SK-N-MC (cell line): ENCODE data around the gene ESPL1.

Source experiments
- DNase-seq: peaks from one replicate; pipeline ENCODE4 v3.0.0-alpha.2; 2011; ENCODE audit warnings: low read depth, low spot score
- H3K27ac ChIP-seq: fragments of 200-600 bp; sonication (generic); 2 replicates; pipeline ENCODE4 v1.5.1; 2016; ENCODE audit warnings: mixed run types
- H3K36me3 ChIP-seq: fragments of 200-600 bp; sonication (generic); 2 replicates; pipeline ENCODE4 v1.6.1; 2017; ENCODE audit warnings: antibody characterized with exemption, low read length, mixed read lengths; ENCODE audit not compliant: insufficient read depth
- H3K4me3 ChIP-seq: fragments of 200-600 bp; sonication (generic); 2 replicates; pipeline ENCODE4 v1.5.1; 2016
- H3K9ac ChIP-seq: fragments of 200-600 bp; sonication (generic); 2 replicates; pipeline ENCODE4 v1.8.0; 2017; ENCODE audit warnings: mixed run types, mixed read lengths; ENCODE audit not compliant: insufficient read length
- H3K9me3 ChIP-seq: fragments of 200-600 bp; sonication (generic); 2 replicates; pipeline ENCODE4 v1.6.1; 2017; ENCODE audit warnings: low read depth, mild to moderate bottlenecking, antibody characterized with exemption, low read length, moderate library complexity, mixed read lengths
- EZH2 ChIP-seq: fragments of 200-600 bp; sonication (generic); IDR thresholded peaks from one replicate; pipeline ENCODE4 v1.6.1; 2017; ENCODE audit warnings: antibody characterized with exemption
- FOXP2 ChIP-seq: optimal IDR thresholded peaks from 2 replicates; pipeline ENCODE3; 2011; ENCODE audit warnings: mild to moderate bottlenecking, moderate library complexity; ENCODE audit not compliant: insufficient read depth; ENCODE audit errors: extremely low read length, control extremely low read depth
- POLR2AphosphoS5 ChIP-seq: IDR thresholded peaks from 2 replicates; pipeline ENCODE4 v1.6.1; 2012; ENCODE audit warnings: mild to moderate bottlenecking, low read depth, low read length, borderline replicate concordance

The ESPL1 gene

DNA sequence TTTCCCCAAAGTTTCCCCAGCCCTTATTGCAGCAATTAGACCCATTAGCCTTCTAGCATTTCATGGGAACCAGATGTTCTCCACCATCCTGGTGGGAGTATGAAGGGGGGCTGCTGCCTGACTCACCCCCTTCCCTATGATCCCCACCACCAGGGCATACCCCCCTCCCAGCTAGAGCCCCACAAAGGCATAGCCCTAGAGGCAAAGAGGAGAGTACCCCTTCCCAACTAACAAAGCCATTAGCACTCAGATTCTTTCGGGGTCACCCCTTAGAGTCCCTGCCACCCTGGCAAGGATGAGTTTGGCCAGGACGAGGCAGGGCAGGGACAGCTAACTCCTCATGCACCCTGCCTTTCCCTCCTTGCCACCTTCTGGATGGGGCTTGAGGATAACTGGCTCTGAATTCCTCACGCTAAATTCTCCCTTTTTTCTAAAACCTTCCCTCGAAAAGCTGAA, 45.3 kb upstream of the ESPL1 start:
- Histone ChIP-seq H3K36me3 (peaks cover 5% of the 10 kb centered on the region; the same call in 1 of the 2 replicates), H3K4me3 (peak overlapping the region; percentile 98), H3K9ac (peak overlapping the region; percentile 24), H3K27ac (peak overlapping the region; percentile 98), H3K9me3 (no peaks in the 10 kb centered on the region)
- TF ChIP-seq POLR2AphosphoS5 = no peak
- no peak for TF ChIP-seq EZH2
- TF ChIP-seq FOXP2 = no peak
- DNase-seq = no peak

DNA sequence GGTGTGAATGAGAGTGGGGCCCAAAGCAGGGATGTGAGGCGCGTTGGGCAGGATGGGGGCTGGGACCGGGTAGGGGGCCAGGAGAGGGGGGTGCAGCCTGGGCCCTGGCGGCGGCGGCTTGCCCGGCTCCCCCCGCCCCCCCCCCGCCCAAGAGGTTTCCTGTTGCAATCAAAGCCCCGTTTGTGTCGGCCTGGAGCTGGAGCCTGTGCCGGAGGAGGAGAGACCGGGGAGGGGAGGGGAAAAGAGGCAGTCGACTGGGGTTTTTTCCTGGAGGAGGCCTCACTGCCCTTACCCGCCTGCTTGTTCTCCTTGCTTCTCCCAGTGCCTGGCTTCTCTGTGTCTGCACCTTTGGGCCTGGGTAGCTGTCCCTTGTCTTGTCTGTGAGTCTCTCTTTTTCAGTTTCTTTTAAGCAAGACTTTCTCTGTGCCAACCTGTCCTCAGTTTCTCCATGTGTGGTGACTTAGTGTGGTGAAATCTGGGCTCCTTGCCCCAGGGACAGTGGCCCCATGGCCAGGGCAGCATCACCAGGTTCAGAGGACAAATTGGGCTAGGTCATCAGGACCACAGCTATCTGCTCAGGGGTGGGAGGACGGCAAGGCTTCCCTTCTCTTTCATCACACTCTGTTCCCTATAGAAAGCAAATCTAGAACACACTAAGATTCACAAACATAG, 44.6 kb upstream of the ESPL1 start:
- no peak for DNase-seq
- Histone ChIP-seq H3K9ac (peak overlapping the region; percentile 74), H3K36me3 (peaks cover 5% of the 10 kb centered on the region; the same call in 1 of the 2 replicates), H3K4me3 (peak overlapping the region; percentile 98), H3K27ac (peak overlapping the region; percentile 98), H3K9me3 (no peaks in the 10 kb centered on the region)
- TF ChIP-seq FOXP2 (no peak), POLR2AphosphoS5 (peak; percentile 35; the same call in 1 of the 2 replicates)

- TF ChIP-seq EZH2 = no peak
- no peak for TF ChIP-seq FOXP2
- TF ChIP-seq POLR2AphosphoS5 = no peak
- Histone ChIP-seq H3K4me3 (peak overlapping the region; percentile 98), H3K36me3 (peaks cover 5% of the 10 kb centered on the region; the same call in 1 of the 2 replicates), H3K9me3 (no peaks in the 10 kb centered on the region), H3K27ac (peak overlapping the region; percentile 98), H3K9ac (peak overlapping the region; percentile 74)
- no peak for DNase-seq
Observed at GRCh38 chr12:53224061-53224896, 43.8 kb upstream of the ESPL1 start.

- no peak for DNase-seq
- peaks cover 5% of the 10 kb centered on the region; the same call in 1 of the 2 replicates for H3K36me3 ChIP-seq
- peak overlapping the region; percentile 98 for H3K27ac ChIP-seq
- TF ChIP-seq FOXP2 = no peak
- TF ChIP-seq POLR2AphosphoS5 = no peak
- no peak for TF ChIP-seq EZH2
- no peak overlapping the region for H3K9ac ChIP-seq
- no peaks in the 10 kb centered on the region for H3K9me3 ChIP-seq
- H3K4me3 ChIP-seq = peak overlapping the region; percentile 33; the same call in 1 of the 2 replicates
Observed at GRCh38 chr12:53224897-53225634, 43.0 kb upstream of the ESPL1 start.

DNA sequence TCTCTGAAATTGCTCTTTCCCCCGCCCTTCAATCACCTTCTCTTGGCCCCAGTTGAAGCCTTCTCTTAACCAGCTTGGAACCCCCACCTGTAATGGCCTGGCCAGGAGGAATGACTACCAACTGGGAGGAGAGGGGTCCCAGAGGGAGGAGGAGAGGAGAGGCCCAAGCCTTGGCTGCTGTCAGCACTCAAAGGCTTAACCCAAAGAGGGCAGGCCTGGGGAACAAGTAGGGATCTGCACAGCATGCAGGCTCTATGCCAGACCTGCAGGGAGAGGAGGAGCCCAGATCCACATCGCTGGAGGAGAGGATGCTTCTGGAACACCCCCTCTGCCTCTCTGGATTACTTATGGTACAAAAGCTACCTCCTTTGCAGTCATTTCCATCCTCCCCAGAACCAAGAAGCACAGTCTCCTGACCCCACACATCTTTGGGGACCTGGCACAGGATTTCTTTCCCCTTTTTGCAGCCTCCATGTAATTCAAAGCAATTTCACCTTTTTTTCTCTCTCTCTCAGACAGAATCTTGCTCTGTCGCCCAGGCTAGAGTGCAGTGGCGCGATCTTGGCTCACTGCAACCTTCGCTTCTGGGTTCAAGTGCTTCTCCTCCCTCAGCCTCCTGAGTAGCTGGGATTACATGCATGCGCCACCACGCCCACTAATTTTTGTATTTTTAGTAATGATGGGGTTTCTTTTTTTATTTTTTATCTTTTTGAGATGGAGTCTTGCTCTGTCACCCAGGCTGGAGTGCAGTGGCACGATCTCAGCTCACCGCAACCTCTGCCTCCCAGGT, 42.3 kb upstream of the ESPL1 start:
- H3K9me3 ChIP-seq = no peaks in the 10 kb centered on the region
- H3K36me3 ChIP-seq = peaks cover 5% of the 10 kb centered on the region; the same call in 1 of the 2 replicates
- DNase-seq = no peak
- no peak overlapping the region for H3K9ac ChIP-seq
- H3K4me3 ChIP-seq = no peak overlapping the region
- H3K27ac ChIP-seq = peak overlapping the region; percentile 98
- TF ChIP-seq POLR2AphosphoS5 = no peak
- no peak for TF ChIP-seq EZH2
- no peak for TF ChIP-seq FOXP2

DNA sequence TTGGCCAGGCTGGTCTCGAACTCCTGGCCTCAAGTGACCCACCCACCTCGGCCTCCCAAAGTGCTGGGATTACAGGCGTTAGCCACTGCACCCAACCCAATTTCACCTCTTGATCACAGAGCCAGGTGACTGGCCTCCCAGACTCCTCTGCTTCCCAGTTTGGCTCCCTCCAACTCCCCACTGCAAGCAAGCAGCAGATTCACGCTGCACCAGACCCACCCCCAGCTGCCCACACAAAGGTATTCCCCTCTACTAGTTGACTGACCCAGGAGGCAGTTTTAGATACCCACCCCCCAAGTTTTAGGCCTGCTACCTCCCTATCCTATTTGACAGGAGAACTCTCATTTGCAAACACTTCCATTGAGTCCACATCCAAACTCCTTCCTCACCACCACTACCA, 41.3 kb upstream of the ESPL1 start:
- Histone ChIP-seq H3K9me3 (no peaks in the 10 kb centered on the region), H3K36me3 (peaks cover 5% of the 10 kb centered on the region; the same call in 1 of the 2 replicates), H3K27ac (no peak overlapping the region), H3K4me3 (no peak overlapping the region), H3K9ac (no peak overlapping the region)
- DNase-seq = no peak
- TF ChIP-seq EZH2 (no peak), POLR2AphosphoS5 (no peak), FOXP2 (no peak)

- no peak overlapping the region for H3K9ac ChIP-seq
- TF ChIP-seq EZH2 = no peak
- TF ChIP-seq FOXP2 = no peak
- TF ChIP-seq POLR2AphosphoS5 = no peak
- peaks cover 5% of the 10 kb centered on the region; the same call in 1 of the 2 replicates for H3K36me3 ChIP-seq
- no peak for DNase-seq
- H3K4me3 ChIP-seq = no peak overlapping the region
- H3K9me3 ChIP-seq = no peaks in the 10 kb centered on the region
- no peak overlapping the region for H3K27ac ChIP-seq
Observed at GRCh38 chr12:53227341-53227740, 40.8 kb upstream of the ESPL1 start.
